ENCODE data around the gene FAU. TPM values are rescaled to one million over a fixed set of nuclear protein-coding genes. Genes with fewer than 3 reads are reported as not detected.

Gene FAU
- total and polyA plus RNA-seq, 2 of the 13 experiments (the other 11 are each of a cell fraction or from before 2014, with no cell fraction given): 374 to 869 TPM

- no peak for TF ChIP-seq DMTF1 (CRISPR knock-in tag; IDR thresholded peaks at IDR 0.05)
- peak; percentile 69 for TF ChIP-seq POLR2AphosphoS5 (IDR thresholded peaks at IDR 0.05; ENCODE audit: low read depth, low read length)
- TF ChIP-seq MTA1 (CRISPR knock-in tag; IDR thresholded peaks at IDR 0.05; ENCODE audit: borderline replicate concordance): 0 out of 2 replicates have a peak, but pooled peaks have one; percentile 25
- 0 out of 2 replicates have a peak, but pooled peaks have one; percentile 25 for TF ChIP-seq NRL (CRISPR knock-in tag; IDR thresholded peaks at IDR 0.05; ENCODE audit: borderline replicate concordance)
- TF ChIP-seq HES4 (CRISPR knock-in tag; IDR thresholded peaks at IDR 0.05; ENCODE audit: borderline replicate concordance): 0 out of 2 replicates have a peak, but pooled peaks have one; percentile 31
- TF ChIP-seq MYPOP (CRISPR knock-in tag; IDR thresholded peaks at IDR 0.05): 0 out of 2 replicates have a peak, but pooled peaks have one; percentile 17
- TF ChIP-seq MED1 (CRISPR knock-in tag; IDR thresholded peaks at IDR 0.05): 0 out of 2 replicates have a peak, but pooled peaks have one; percentile 12
- TF ChIP-seq SMC3 (IDR thresholded peaks at IDR 0.05; ENCODE audit: low read length): no peak
- TF ChIP-seq CHCHD3 (CRISPR knock-in tag; IDR thresholded peaks at IDR 0.05): 0 out of 2 replicates have a peak, but pooled peaks have one; percentile 29
- TF ChIP-seq POLR2G (IDR thresholded peaks at IDR 0.05; ENCODE audit: low read depth, low read length): peak; percentile 53
- TF ChIP-seq SOX5 (CRISPR knock-in tag; IDR thresholded peaks at IDR 0.05; ENCODE audit: borderline replicate concordance): no peak
- no peak for TF ChIP-seq ZNF430 (CRISPR knock-in tag; IDR thresholded peaks at IDR 0.05)
- no peak for TF ChIP-seq NR2C2 (CRISPR knock-in tag; IDR thresholded peaks at IDR 0.05; ENCODE audit: borderline replicate concordance)
- TF ChIP-seq SP4 (CRISPR knock-in tag; IDR thresholded peaks at IDR 0.05): 0 out of 2 replicates have a peak, but pooled peaks have one; percentile 23
- TF ChIP-seq ZNF350 (CRISPR knock-in tag; IDR thresholded peaks at IDR 0.05; ENCODE audit: borderline replicate concordance, low read depth): peak; percentile 8; the same call in 1 of the 2 replicates
- TF ChIP-seq POLR2A (IDR thresholded peaks at IDR 0.05; ENCODE audit: insufficient read depth in 1 of 2, low read depth in 2 of 2, low read length in 2 of 2): peak in 1 of 2 experiments; percentile 74; a peak in 3 of 4 replicates
- no peak for TF ChIP-seq SPEN (CRISPR knock-in tag; IDR thresholded peaks at IDR 0.05; ENCODE audit: low read depth)
- TF ChIP-seq ZNF296 (CRISPR knock-in tag; conservative IDR thresholded peaks at IDR 0.05): 0 out of 2 replicates have a peak, but pooled peaks have one; percentile 53
- TF ChIP-seq ZGPAT (CRISPR knock-in tag; IDR thresholded peaks at IDR 0.05): 0 out of 2 replicates have a peak, but pooled peaks have one; percentile 5
Observed at GRCh38 chr11:65132988-65133700, 11.2 kb upstream of the FAU start (continued).

Measured in HepG2 (cell line).